Measurements from ENCODE around the gene CHIT1.
"Not testable (repeated sequence)": the region's sequence is repeated elsewhere in the genome, so short reads cannot be mapped to it uniquely, and the experiment has no call there.

- not testable (repeated sequence) for TF ChIP-seq POLR2A (IDR thresholded peaks at IDR 0.05; ENCODE audit: low read length); GATA1 (IDR thresholded peaks at IDR 0.05; ENCODE audit: low read depth, low read length)
Observed at GRCh38 chr1:203256636-203257035, 27.2 kb upstream of the CHIT1 start.
